GM21367 (cell line): ENCODE results near the gene NSD2.

Experiments used
- ATAC-seq: cut with Tn5 transposase; IDR thresholded peaks from one replicate; pipeline ENCODE4 v1.9.1; 2021; ENCODE audit not compliant: unreplicated experiment

NSD2 gene

DNA sequence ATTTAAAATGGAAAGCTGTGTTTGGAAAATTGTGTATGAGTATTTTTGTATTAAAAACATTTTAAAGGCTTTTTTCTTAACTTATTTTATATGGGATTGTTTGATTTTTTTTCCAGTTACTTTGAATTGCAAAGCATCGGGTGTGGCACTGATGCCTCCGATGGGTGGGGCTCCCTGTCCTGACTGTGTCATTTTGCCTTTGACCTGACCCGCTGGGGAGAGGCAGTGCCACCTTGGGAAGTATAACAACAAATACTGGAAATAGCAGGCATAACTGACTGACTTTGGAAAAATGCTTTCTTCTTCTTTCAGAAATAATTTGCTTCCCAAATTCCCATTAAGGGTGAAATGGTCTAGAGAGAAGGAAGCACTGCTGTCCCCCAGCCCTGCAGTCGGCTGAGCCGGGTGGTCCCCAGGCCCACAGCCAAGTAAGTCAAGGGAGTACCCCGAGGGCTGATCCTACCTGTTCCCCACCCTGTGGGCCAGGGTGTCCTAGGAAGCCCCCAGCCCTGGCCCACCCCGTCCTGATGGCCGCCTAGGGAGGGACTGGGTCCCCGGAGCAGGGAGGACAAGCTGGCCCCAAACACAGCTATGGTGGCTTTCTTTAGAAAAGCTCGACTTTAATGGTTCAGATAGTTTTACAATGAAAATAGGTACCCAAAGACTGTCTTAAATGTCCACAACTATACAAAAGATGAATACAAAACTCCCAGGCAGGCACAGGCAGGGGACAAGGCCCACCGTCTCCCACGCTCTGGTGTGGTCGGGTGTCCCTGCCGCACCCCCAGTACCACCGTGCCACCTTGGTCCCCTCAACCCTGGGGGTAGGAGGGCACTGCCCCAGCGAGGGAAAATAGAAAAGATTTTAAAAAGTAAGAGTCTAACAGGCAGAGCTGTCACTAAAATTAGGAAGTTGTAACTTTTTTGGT, 111.2 kb downstream of the NSD2 start:
- ATAC-seq: no peak

DNA sequence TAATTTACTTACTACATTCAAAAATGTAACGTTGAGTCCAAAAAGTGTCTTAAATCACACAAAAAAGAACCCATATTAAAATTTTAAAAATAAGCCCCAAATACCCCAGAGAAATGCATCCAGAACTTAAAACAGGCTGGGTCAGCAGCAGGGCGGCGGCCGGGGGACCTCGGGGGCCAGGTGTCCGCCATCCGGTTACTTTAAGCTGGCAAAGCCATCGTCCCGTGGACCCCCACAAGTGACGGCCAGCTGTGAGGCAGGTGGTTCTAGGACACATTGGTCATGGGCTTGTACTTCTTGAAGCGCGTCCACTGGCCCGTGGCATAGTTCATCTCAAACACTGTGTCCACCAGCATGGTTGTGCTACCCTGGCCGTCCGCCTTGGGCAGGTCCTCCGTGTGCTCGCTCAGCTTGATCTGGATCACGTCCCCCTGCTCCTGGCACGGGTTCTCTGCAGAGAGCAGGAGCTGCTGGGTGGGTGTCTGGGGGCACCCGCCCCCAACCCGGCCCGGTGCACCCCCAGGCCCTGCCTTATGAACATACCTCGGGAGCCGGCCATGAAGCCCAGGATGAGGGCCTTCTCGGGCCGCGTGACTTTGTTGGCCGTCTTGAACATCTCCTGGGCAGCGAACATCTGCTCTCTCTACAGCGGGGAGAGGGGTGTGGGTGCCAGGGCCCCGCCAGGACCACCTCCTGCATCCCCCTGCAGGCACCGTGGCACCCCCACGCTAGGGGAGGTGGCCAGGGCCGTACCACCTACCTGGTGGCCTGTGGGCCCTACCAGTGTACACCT, 112.1 kb downstream of the NSD2 start:
- no peak for ATAC-seq

DNA sequence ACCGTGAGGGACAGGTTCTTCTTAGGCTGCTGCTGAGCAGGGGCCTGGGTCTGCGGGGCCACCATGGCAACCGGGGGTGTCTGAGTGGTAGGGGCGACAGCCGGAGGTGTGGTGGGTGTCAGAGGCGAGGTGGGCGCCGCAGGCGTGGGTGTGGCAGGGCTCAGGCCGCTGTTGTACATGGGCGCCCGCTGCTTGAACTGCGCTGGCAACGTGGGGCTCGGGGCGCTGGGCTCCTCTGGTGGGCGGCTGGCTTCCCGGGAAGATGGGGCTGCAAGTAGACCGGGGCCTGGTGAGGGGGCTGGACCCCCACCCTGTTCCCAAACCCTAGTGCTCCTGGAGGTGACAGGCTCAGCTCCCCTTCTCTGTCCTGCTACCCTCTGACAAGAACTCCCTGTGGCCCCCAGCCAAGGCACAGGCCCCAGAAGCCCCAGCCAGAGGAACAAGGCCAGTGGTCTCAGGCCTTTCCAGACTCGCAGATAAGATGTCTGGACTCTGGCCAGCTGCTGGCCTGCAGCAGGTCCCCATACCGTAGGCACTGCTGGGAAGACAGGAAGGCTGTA, 112.7 kb downstream of the NSD2 start:
- no peak for ATAC-seq

DNA sequence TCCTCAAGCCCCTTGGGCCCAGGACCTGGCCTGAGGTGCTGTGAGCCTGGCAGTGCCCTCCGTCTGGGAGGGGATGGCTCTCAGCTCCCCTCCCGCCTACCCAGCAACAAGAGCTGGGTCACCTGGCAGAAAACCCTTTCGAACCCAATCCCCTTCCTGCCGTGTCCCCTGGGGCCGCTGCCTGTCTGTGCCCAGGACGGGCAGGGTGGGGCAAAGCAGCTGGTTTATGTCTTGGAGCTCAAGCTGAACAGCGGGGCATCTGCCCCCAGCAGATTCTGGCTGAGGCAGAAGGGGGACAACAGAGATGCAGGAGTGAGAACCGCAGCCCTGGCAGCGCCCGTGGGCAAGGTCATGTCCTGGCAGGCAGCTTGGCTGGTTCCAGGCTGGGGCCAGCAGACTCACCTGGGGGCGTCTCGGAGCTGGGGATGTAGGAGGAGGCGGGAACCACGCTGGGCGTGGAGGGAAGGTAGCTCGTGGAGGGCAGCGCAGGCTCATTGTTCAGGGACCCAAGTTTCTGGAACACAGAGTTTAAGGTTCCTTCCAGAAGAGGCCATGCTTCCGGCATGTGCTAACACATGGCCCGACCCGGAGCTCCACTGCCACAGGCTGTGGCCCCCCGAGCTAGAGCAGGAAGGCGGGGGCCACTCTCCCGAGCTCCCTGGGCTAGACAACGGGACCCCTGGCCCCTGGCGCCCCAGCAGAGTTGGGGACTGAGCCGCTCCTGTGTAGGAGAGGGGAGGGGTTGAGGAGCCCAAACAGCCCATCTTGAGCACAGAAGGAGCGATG, 113.4 kb downstream of the NSD2 start:
- no peak for ATAC-seq

DNA sequence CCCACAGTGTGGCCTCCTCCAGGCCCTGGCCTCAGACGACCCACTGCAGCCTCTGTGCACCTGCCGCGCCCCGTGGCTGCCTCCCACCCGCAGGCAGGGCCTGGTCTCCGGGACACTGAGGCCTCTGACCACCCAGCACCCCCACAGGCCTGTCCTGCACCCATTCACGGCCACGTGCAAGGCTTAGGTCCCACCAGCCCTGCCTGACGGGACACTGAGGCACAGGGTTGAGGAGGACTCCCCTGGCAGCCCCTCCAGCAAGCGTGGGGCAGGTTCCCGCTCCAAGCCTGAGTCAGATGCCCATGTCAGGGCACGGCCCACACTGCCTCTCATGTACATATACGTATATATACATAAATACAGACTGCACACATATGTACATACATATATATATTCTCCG, 114.1 kb downstream of the NSD2 start:
- ATAC-seq: no peak

DNA sequence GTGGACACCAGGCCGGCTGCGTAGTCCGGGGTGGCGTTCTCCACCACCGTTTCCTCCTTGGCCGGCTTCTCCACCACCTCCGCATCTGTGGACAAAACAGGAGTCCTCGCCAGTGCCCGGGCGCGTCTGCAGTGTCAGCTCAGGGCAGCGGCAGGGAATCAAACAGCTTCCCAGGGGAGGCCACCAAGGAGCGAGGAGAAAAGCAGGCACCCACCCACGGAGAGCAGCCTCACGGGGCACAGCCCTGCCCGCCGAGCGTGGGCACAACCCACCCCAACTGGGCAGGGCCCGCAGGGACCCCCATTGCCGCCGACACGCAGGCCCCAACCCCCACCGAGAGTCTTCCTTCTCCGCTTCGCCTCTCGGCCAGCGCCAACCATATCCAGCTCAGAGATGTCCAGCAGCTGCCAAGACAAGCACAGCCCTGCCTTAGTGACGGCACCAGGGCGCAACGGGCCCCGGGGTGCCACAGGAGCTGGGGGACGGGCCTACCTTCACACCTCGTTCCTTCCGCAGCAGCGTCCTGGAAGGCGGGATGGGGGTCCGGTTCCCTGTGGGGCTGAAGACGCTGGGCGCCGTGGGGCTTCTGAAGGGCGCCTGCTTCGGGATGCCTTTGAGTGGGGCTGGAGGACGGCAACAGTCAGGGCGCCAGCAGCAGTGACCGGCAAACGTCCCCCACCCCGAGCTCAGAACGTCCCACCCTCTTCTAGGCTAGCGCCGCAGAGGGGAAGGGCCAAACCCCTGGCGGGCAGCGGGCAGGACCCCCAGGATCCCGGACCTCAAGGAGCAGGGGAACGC, 114.8 kb downstream of the NSD2 start:
- ATAC-seq: no peak

DNA sequence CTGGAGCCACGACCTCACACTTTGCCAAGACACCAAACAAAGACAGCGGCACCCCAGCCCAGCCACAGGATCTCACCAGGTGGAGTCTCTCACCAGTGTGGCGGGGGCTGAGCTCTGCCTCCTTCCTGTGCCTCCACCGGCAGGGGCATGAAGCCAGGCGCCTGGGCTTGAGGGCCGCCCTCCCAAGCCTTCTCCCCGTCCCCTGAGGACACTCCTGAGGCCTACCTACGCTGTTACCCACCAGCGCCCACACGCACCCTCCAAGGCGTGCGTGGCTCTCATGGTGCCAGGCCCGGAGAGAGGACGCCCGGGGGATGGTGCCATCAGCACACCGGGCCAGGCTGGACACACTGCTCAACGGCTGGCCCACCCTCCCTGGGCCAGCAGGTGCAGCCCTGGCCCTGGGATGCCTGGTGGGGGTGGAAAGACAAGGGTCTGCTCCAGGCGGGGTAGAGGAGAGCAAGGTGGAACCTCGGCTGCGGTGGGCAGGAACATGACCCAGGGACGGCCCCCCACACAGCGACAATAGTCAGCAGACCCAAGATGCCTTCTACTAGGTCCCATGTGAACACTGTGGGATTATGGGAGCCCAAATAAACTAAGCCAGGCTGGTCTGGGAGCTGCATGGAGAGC, 115.5 kb downstream of the NSD2 start:
- ATAC-seq: no peak

DNA sequence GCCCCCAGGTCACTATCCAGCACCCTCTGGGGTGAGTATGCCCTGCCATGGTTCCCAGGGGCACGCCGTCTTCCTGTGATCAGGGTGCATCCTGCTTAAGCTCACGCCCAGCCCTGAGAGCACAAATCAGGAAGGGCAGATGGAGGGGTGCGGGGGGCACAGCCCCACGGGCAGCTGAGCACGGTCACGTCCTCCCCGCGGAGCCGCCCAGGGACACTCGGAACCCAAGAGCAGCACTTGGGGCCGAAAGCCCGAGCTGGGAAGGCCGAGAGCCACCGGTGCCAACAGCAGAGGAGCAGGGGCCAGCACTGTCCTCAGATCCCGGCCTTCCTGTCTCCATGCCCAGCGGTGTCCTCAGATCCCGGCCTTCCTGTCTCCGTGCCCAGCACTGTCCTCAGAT, 116.1 kb downstream of the NSD2 start:
- no peak for ATAC-seq

DNA sequence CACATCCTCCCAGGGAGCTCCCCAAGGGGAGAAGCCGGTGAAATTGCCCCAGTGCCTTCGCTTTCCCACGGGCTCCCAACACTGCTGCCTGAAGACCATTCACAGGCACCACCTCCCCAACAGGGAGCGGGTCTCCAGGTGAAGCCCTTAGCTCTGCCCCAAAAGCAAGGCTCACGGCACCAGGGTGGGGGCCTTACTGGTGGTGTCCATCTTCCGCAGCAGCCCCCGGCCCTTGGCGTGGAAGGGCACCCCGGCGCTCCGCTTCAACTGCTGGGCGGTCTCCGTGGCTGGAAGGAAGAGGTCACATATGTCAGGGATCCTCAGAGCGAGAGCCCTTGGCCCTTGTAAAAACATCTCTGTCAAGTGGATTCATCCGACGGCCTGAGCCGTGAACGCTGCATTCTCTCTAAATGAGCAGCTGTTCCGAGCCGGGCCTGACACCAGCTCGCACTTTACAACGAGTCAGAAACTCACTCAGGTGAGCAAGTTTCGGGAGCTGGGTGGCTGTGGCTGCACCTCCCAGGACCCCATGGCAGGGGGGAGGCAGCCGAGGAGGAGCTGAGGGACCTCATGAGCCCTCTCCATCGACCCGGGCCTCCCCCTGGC, 116.6 kb downstream of the NSD2 start:
- ATAC-seq: no peak

DNA sequence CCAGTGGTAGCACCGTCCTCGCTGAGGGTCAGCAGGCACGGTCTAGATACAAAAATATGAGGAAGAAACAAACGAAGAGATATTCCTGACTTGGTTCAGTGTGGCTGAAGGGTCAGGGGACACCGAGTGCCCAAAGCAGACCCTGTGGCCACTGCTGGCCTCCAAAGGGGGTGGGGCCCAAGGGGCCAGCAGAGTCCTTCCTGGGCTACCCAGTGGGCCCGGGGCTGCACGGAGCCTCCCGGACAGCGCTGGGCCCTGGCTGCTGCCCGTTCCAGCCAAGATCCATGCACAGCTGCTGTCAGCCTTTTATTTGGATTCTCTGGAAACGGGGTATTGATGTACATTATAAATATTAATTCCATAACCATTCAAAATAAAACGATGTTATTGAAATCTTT, 117.1 kb downstream of the NSD2 start:
- no peak for ATAC-seq

DNA sequence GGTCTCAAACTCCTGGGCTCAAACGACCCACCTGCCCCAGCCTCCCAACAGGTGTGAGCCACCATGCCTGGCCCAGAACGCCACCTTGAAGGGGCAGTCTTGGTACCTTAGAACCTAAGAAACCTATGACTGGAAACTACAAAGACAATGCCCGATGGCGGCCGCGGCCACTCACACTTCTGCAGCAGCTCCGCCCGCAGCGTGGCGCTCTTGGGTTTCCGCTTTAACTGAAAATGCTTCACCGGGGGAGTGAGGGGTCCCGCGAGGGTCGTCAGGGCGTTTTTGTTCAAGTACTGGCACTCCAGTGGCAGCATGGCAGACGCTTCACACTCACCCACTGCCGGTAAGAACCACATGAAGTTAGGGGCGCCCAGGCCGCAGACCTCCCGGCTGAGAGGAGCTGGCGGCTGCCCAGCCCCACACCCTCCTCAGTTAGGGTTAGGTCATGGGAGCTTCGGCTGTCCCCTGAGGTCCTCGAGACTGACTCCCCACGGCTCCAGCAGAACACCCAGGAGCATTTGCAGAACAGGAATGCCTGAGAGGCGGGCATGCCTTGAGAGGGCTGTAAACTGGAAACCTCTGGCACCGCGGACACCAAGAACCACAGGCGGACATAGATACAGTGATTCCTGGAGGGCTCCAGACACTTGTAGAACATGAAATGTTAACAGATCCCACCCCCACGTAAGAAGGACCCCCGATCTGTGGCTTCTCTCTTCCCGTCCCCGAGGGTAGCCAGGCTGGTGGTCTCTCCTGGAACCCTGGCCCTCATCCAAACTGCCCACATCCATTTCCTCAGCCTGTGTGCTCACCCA, 118.5 kb downstream of the NSD2 start:
- no peak for ATAC-seq

DNA sequence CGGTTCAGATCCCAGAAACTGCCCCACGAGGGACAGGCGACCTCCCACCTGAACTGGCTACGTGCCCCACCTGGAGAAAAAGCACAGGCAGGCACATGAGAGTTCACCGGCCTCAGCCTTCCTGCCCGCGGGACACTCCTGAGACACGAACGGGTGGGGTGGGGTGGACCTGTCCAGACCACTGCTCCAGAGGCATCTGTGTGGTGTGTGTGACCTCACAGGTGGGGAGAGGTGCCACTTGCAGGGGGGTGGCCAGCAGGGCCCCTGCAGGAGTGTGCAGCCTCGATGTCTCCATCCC, 119.1 kb downstream of the NSD2 start:
- no peak for ATAC-seq

DNA sequence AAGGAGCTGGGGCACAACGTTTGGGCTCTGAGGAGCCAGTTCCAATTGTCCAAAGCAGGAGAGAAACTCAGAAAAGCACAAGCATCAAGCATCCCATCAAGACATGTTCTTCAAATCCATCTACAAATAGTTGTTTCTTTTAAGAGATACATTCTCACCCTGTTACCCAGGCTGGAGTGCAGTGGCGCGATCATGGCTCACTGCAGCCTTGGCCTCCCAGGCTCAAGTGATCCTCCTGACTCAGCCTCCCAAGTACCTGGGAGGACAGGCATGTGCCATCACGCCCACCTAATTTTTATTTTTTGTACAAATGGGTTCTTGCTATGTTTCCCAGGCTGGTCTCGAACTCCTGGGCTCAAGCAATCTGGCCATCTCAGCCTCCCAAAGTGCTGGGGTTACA, 119.5 kb downstream of the NSD2 start:
- no peak for ATAC-seq

DNA sequence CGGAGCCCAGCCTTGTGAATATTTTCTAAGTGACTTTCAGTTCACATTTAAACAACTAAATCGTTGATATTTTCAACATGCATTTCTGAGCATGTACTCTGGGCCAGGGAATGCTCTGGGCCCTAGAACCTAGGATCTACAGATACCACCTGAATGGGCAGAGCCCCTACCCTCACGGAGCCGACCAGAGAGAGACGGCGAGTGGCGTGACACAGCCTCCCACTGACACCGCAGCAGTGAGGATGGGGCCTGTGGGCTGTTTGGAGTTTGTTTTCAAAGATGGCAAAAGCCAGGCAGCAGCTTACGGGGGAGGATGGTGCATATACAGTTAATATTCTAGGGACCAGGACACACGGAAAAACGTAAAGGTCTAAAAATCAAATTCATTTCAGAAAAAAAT, 119.9 kb downstream of the NSD2 start:
- no peak for ATAC-seq

DNA sequence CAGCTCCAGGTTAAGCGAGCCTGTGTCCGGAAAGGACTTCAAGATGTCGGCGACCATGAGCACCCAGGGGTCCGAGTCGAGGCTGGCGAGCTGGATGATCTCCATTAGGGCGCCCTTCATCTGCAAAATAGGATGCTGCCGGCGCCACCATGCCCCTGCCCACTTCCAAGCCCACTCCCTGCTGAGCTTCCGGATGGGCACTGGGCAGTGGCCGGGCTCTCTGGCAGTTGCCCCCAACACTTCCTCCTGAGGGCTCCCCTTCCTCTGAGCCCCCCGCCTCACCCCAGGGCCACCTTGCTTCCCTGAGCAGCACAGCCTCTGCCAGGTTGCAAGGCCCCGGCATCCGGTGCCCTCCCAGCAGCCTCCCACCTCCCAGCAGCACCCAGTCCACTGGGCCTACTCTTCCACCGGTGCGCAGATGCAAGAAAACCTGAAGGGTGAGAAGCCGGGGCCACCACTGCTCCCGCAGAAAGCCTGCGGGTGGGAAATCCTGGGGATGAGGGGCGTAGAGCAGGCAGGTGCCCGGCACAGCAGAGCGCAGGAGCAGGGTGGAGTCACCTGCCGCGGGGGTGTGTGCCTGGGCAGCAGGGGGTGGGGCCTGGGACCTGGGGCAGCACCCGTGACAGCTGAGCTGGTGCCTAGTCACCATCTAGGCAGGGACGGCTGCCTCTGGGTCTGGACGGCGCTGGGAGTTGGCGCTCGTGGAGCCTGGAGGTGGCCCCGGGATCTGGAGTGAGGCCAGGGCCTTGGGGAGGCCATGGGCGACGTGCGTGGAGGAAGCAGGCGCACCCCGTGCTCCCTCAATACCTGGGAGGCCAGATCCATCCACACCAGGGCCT, 120.6 kb downstream of the NSD2 start:
- no peak for ATAC-seq

DNA sequence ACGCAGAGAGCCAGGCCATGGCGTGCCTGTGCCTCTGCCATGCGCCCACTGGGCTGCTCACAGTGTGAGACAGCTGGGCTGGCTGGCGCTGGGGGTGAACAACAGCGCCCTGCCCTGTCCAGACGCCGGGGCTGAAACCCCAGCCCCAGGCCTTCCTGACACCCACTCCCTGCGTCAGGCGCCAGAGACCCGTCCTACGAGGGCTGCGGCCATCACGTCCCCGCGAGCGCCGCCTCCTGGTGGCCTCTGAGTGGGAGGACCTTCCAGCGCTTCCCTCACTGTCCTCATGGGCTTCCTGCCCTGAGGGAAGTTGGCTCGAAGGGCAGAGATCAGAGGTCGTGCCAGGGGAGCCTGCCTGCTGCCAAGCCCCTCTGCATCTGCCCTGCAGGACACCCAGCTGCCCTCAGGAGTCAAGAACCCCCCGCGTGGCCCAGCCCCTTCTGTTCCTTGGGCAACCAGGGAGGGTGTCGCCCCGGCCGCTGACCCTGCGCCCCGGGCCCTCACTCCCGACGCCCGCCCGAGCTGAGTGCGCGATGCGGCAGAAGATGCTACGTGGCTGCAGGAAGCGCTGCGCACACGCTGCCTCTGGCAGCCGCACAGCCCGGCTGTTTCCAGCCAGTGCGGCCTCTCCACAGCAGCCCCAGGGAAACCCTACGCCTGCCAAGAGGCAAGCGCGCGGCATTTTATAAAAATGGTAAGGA, 121.4 kb downstream of the NSD2 start:
- no peak for ATAC-seq

DNA sequence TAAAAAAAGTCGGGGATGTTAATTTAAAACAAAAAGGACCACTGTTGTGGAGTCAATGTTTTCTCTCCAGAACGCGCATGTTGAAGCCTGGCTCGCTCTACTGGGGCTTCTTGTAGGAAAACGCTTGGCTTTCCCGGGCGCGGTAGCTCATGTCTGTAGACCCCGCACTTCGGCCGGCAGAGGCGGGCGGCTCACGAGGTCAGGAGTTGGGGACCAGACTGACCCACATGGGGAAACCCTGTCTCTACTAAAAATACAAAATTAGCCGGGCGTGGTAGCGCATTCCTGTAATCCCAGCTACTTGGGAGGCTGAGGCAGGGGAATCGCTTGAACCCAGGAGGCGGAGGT, 122.0 kb downstream of the NSD2 start:
- ATAC-seq: no peak
